ENCODE results near the gene SLC5A11.

- no peak for TF ChIP-seq EZH2 (IDR thresholded peaks at IDR 0.05; ENCODE audit: insufficient read depth, low read length)
- TF ChIP-seq, protein P1, sequence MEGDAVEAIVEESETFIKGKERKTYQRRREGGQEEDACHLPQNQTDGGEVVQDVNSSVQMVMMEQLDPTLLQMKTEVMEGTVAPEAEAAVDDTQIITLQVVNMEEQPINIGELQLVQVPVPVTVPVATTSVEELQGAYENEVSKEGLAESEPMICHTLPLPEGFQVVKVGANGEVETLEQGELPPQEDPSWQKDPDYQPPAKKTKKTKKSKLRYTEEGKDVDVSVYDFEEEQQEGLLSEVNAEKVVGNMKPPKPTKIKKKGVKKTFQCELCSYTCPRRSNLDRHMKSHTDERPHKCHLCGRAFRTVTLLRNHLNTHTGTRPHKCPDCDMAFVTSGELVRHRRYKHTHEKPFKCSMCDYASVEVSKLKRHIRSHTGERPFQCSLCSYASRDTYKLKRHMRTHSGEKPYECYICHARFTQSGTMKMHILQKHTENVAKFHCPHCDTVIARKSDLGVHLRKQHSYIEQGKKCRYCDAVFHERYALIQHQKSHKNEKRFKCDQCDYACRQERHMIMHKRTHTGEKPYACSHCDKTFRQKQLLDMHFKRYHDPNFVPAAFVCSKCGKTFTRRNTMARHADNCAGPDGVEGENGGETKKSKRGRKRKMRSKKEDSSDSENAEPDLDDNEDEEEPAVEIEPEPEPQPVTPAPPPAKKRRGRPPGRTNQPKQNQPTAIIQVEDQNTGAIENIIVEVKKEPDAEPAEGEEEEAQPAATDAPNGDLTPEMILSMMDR (IDR thresholded peaks at IDR 0.05; ENCODE audit: insufficient read depth, low read depth, low read length) = no peak
Measured at GRCh38 chr16:24871891-24872290, 26.1 kb downstream of the SLC5A11 start.
